HG03039 (cell line): ENCODE results near the gene OMG.
"Not testable (repeated sequence)": the region's sequence is repeated elsewhere in the genome, so short reads cannot be mapped to it uniquely, and the experiment has no call there.

Experiments used
- ATAC-seq: cut with Tn5 transposase; IDR thresholded peaks from one replicate; pipeline ENCODE4 v1.9.1; 2021; ENCODE audit warnings: mild to moderate bottlenecking, moderate library complexity; ENCODE audit not compliant: unreplicated experiment

The OMG gene

GRCh38 chr17:31308372-31309334 is 11.6 kb upstream of the OMG start:
- no peak for ATAC-seq

GRCh38 chr17:31307640-31308039 is 10.6 kb upstream of the OMG start:
- no peak for ATAC-seq

GRCh38 chr17:31299624-31300023 is 2.6 kb upstream of the OMG start:
- no peak for ATAC-seq

GRCh38 chr17:31296142-31296541 is 897 bp downstream of the OMG start:
- no peak for ATAC-seq

- ATAC-seq: no peak
These were observed 1.6 kb downstream of the OMG start for GRCh38 chr17:31295489-31295871.

GRCh38 chr17:31294820-31295488 is 2.1 kb downstream of the OMG start:
- ATAC-seq: no peak

- no peak for ATAC-seq
These were observed 2.8 kb downstream of the OMG start for GRCh38 chr17:31294231-31294630.

- ATAC-seq: no peak
These were observed 3.5 kb downstream of the OMG start for GRCh38 chr17:31293581-31293980.

GRCh38 chr17:31291820-31292219 is 5.2 kb downstream of the OMG start:
- no peak for ATAC-seq

GRCh38 chr17:31289790-31290189 is 7.2 kb downstream of the OMG start:
- no peak for ATAC-seq

- not testable (repeated sequence) for ATAC-seq
These were observed 9.1 kb downstream of the OMG start for GRCh38 chr17:31287932-31288331.

GRCh38 chr17:31286587-31286986 is 10.5 kb downstream of the OMG start:
- no peak for ATAC-seq

- ATAC-seq: no peak
These were observed 13.2 kb downstream of the OMG start for GRCh38 chr17:31283841-31284240.

- ATAC-seq: no peak
These were observed 16.0 kb downstream of the OMG start for GRCh38 chr17:31281061-31281460.

- ATAC-seq: no peak
These were observed 17.6 kb downstream of the OMG start for GRCh38 chr17:31279401-31279800.

GRCh38 chr17:31275116-31275515 is 21.9 kb downstream of the OMG start:
- ATAC-seq: no peak

GRCh38 chr17:31274252-31274651 is 22.8 kb downstream of the OMG start:
- ATAC-seq: no peak

GRCh38 chr17:31273516-31273915 is 23.5 kb downstream of the OMG start:
- no peak for ATAC-seq

GRCh38 chr17:31272803-31273202 is 24.2 kb downstream of the OMG start:
- ATAC-seq: no peak

GRCh38 chr17:31272236-31272635 is 24.8 kb downstream of the OMG start:
- ATAC-seq: no peak

GRCh38 chr17:31269578-31269983 is 27.5 kb downstream of the OMG start:
- ATAC-seq: no peak

GRCh38 chr17:31269036-31269577 is 27.9 kb downstream of the OMG start:
- ATAC-seq: no peak
